ENCODE data around the gene MED9. TPM values are rescaled to one million over a fixed set of nuclear protein-coding genes. Genes with fewer than 3 reads are reported as not detected.
"Not testable (repeated sequence)": the region's sequence is repeated elsewhere in the genome, so short reads cannot be mapped to it uniquely, and the experiment has no call there.

The MED9 gene
- total RNA-seq, 1 donor from 2014 or later = 19.3 TPM

- Mint-ChIP-seq H3K4me3 (no peak overlapping the region), H3K27me3 (no peaks in the 10 kb centered on the region), H3K9me3 (no peaks in the 10 kb centered on the region), H3K4me1 (ENCODE audit: unreplicated experiment) (peaks cover 14% of the 10 kb centered on the region), H3K27ac (no peak overlapping the region), H3K36me3 (peaks cover 13% of the 10 kb centered on the region)
- TF ChIP-seq CTCF (conservative IDR thresholded peaks at IDR 0.05) = no peak
- DNase-seq (ENCODE audit: extremely low spot score, unreplicated experiment) = no peak
Observed at GRCh38 chr17:17481860-17482259, 5.1 kb downstream of the MED9 start.

- Mint-ChIP-seq H3K9me3 (no peaks in the 10 kb centered on the region), H3K36me3 (peaks cover 22% of the 10 kb centered on the region), H3K4me3 (no peak overlapping the region), H3K27me3 (no peaks in the 10 kb centered on the region), H3K4me1 (ENCODE audit: unreplicated experiment) (peaks cover 9% of the 10 kb centered on the region), H3K27ac (no peak overlapping the region)
- no peak for DNase-seq (ENCODE audit: extremely low spot score, unreplicated experiment)
- no peak for TF ChIP-seq CTCF (conservative IDR thresholded peaks at IDR 0.05)
Observed at GRCh38 chr17:17484451-17484899, 7.7 kb downstream of the MED9 start.

- H3K4me3 Mint-ChIP-seq = no peak overlapping the region
- H3K9me3 Mint-ChIP-seq = no peaks in the 10 kb centered on the region
- no peak for DNase-seq (ENCODE audit: extremely low spot score, unreplicated experiment)
- no peaks in the 10 kb centered on the region for H3K27me3 Mint-ChIP-seq
- peaks cover 9% of the 10 kb centered on the region for H3K4me1 Mint-ChIP-seq (ENCODE audit: unreplicated experiment)
- no peak for TF ChIP-seq CTCF (conservative IDR thresholded peaks at IDR 0.05)
- peaks cover 25% of the 10 kb centered on the region for H3K36me3 Mint-ChIP-seq
- H3K27ac Mint-ChIP-seq = no peak overlapping the region
Observed at GRCh38 chr17:17485420-17485819, 8.6 kb downstream of the MED9 start.

- not testable (repeated sequence) for DNase-seq (ENCODE audit: extremely low spot score, unreplicated experiment); H3K27me3 Mint-ChIP-seq; H3K4me1 Mint-ChIP-seq (ENCODE audit: unreplicated experiment); H3K27ac Mint-ChIP-seq; H3K9me3 Mint-ChIP-seq; H3K4me3 Mint-ChIP-seq
- H3K36me3 Mint-ChIP-seq = peaks cover 25% of the 10 kb centered on the region
Observed at GRCh38 chr17:17486416-17486815, 9.6 kb downstream of the MED9 start.

- no peaks in the 10 kb centered on the region for H3K9me3 Mint-ChIP-seq
- H3K4me3 Mint-ChIP-seq = no peak overlapping the region
- no peak for DNase-seq (ENCODE audit: extremely low spot score, unreplicated experiment)
- H3K27ac Mint-ChIP-seq = no peak overlapping the region
- H3K36me3 Mint-ChIP-seq = peaks cover 36% of the 10 kb centered on the region
- H3K4me1 Mint-ChIP-seq (ENCODE audit: unreplicated experiment) = peaks cover 14% of the 10 kb centered on the region
- TF ChIP-seq CTCF (conservative IDR thresholded peaks at IDR 0.05) = no peak
- peaks cover 3% of the 10 kb centered on the region for H3K27me3 Mint-ChIP-seq
Observed at GRCh38 chr17:17487998-17488397, 11.2 kb downstream of the MED9 start.

GRCh38 chr17:17491031-17491471 lies 14.3 kb downstream of the MED9 start:
- peaks cover 20% of the 10 kb centered on the region for H3K27me3 Mint-ChIP-seq
- peaks cover 28% of the 10 kb centered on the region for H3K36me3 Mint-ChIP-seq
- H3K27ac Mint-ChIP-seq = no peak overlapping the region
- no peak overlapping the region for H3K4me3 Mint-ChIP-seq
- TF ChIP-seq CTCF (conservative IDR thresholded peaks at IDR 0.05) = no peak
- no peak for DNase-seq (ENCODE audit: extremely low spot score, unreplicated experiment)
- peaks cover 14% of the 10 kb centered on the region for H3K4me1 Mint-ChIP-seq (ENCODE audit: unreplicated experiment)
- H3K9me3 Mint-ChIP-seq = no peaks in the 10 kb centered on the region
